ENCODE results near the gene ABHD12.

The ABHD12 gene

GRCh38 chr20:25306991-25307903, 83.4 kb downstream of the ABHD12 start:
- DNase-seq (ENCODE audit: low spot score) = no peak

DNA sequence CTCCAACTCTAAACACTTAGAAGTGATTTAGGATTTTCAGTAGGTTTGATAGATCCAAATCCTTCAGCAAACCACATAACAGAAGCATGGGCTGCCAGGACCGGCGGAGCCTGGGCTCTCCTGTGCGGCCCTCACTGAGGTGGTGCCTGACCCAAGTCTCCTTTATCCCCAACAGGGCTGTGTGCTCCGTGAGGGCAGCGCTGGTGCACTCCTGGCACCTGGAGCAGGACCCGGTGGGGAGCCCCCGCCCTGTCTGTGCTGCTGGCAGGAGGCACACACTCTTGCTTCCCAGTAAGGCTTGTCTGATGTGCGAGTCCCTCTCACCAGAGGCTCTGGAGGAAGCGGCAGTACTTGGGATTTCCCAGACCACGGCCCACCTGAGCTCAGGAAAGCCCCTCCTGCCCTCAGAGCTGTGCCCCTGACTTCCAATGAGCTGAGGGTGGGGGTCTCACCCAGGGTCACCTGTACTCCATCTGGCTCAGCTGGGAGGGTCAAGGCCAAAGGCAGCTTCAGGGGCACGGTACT, 86.5 kb downstream of the ABHD12 start:
- no peak for DNase-seq (ENCODE audit: low spot score)

DNA sequence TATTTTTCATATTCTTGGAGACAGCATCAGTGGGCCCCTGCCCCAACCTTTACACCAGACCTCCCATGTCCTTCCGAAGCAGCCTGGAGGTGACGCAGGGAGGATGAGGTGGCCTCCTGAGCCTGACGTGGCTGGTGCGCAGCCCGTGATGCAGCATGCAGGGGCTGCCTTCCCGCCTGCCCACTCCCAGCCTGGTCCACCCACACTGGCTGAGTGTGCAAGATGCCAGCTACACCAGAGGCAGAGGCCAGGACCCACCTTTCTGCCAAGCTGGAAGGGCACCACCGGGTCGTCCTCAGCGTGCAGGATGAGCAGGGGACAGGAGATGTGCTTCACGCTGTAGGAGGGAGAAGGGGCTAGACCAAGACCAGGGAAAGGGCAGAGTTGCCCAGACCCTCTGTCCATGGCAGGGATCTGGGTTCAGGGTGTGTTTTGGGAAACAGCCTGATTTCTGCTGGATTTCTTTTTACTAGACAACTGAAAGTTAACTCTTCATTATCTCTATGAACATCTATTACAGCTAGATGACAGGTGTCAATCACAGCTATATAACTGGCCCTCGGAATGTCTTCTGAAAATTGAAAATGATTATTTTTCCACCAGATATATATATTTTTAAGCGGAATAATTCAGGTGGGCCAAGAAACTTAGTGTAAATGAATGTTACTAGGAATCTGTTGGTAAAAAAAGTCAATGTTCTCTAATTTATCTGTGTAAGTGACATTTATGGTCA, 87.2 kb downstream of the ABHD12 start:
- DNase-seq (ENCODE audit: low spot score) = no peak

- no peak for DNase-seq (ENCODE audit: low spot score)
Observed at GRCh38 chr20:25302596-25302995, 88.0 kb downstream of the ABHD12 start.

DNA sequence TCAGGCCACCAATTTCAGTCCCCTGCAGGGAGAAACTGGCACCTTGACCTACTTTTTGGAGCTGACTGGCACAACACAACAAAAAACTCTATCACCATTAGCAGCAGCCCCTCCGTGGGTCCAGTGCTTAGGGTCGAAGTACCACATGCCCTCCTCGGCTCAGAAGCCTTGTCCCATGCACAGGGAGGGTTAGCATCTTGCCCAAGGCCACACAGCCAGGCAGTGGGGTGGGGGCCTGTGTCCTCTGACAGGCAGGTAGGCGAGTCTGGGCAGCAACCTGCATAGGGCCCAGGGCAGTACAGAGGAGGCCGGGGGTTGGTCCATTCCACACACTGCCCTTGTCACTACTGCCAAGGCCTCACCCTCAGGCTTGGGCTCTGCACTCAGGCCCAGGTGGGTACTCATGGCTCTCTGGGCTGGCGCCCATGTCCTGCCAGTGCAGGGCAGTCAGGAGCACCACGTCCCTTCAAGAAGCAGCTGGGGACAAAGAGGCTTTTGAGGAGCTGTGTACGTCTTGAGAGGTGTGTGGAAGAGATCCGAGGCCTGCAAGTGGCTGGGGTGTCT, 89.2 kb downstream of the ABHD12 start:
- DNase-seq (ENCODE audit: low spot score) = no peak

- DNase-seq (ENCODE audit: low spot score) = no peak
Observed at GRCh38 chr20:25300496-25301170, 90.0 kb downstream of the ABHD12 start.

DNA sequence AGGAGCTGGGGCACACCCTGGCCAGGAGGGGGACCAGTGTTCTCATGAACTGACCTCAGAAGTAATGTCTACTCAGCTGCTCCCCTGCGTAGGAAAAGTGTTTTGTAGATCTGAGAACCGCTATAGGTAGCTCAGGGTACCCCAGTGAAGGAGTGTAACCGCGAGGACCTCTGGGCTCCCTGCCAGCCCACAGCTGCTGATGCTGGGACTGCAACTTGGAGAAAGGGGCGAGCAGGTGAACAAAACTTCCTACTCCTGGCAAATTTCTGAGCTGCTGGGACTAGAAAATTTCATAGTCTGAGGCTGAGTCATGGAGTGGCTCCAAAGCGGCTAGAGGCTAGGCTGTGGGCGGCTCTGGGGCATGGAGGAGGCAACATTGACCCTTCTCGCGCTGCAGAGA, 90.8 kb downstream of the ABHD12 start:
- DNase-seq (ENCODE audit: low spot score) = no peak

DNA sequence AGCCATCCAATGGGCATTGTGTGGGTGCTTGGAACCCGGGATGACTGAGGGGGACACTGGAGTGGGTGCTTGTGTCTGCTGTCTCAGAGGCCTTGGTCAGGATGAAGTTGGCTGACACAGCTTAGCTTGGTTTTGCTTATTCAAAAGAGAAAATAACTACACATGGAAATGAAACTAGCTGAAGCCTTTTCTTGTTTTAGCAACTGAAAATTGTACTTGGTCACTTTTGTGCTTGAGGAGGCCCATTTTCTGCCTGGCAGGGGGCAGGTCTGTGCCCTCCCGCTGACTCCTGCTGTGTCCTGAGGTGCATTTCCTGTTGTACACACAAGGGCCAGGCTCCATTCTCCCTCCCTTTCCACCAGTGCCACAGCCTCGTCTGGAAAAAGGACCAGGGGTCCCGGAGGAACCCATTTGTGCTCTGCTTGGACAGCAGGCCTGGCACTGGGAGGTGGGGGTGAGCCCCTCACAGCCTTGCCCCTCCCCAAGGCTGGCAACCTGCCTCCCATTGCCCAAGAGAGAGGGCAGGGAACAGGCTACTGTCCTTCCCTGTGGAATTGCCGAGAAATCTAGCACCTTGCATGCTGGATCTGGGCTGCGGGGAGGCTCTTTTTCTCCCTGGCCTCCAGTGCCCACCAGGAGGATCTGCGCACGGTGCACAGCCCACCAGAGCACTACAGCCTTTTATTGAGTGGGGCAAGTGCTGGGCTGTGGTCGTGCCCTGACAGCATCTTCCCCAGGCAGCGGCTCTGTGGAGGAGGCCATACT, 93.3 kb downstream of the ABHD12 start:
- DNase-seq (ENCODE audit: low spot score) = no peak

DNA sequence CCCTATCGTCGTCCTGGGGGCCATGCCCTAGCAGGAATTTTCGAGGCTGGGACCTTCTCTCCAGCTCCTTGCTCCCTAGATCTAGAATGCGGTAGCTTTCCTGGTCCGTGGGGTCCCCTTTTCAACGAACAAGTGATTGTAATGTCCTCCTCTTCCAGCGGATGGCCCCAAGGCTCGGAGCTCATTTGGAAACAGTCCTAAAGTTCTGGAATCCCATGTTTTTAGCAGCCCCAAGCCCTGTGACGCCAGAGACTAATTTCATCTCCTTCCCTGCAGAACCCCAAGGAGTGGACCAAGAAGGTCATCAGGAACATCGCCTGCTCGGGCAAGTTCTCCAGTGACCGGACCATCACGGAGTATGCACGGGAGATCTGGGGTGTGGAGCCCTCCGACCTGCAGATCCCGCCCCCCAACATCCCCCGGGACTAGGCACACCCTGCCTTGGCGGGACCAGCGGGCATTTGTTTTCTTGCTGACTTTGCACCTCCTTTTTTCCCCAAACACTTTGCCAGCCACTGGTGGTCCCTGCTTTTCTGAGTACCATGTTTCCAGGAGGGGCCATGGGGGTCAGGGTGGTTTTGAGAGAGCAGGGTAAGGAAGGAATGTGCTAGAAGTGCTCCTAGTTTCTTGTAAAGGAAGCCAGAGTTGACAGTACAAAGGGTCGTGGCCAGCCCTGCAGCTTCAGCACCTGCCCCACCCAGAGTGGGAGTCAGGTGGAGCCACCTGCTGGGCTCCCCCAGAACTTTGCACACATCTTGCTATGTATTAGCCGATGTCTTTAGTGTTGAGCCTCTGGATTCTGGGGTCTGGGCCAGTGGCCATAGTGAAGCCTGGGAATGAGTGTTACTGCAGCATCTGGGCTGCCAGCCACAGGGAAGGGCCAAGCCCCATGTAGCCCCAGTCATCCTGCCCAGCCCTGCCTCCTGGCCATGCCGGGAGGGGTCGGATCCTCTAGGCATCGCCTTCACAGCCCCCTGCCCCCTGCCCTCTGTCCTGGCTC, 94.2 kb downstream of the ABHD12 start:
- DNase-seq (ENCODE audit: low spot score) = peak; percentile 47

DNA sequence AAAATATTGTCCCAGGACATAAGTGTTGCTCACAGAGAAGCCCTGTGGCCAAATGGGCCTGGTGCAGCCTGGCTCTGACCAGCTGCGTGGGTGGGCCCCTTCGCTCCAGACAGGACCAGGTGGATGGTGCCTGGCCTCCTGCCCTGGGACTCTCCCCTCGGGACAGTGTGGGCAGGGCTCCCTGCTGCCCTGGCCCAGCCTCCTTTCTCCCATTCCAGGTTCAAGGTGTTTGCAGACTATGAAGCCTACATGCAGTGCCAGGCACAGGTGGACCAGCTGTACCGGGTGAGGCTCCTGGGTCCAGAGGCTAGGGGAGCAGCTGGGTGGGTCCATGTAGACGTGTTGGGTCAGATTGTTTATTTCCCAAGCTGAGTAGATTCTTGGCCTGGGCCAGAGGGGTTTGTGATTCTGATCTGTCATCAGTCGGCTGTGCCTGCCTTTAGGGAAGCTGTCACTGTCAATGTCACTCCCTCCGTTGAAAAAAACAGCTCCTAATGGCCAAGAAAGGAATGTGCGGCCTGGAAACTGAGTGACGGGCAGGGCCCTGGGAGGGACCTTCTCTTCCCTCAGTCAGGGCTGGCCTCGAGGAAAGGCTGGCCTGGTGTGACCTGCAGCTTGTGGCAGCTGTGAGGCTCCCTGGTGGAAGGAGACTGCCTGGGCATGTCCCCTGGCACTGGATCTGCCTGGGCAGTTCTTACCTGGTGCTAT, 95.1 kb downstream of the ABHD12 start:
- no peak for DNase-seq (ENCODE audit: low spot score)

DNA sequence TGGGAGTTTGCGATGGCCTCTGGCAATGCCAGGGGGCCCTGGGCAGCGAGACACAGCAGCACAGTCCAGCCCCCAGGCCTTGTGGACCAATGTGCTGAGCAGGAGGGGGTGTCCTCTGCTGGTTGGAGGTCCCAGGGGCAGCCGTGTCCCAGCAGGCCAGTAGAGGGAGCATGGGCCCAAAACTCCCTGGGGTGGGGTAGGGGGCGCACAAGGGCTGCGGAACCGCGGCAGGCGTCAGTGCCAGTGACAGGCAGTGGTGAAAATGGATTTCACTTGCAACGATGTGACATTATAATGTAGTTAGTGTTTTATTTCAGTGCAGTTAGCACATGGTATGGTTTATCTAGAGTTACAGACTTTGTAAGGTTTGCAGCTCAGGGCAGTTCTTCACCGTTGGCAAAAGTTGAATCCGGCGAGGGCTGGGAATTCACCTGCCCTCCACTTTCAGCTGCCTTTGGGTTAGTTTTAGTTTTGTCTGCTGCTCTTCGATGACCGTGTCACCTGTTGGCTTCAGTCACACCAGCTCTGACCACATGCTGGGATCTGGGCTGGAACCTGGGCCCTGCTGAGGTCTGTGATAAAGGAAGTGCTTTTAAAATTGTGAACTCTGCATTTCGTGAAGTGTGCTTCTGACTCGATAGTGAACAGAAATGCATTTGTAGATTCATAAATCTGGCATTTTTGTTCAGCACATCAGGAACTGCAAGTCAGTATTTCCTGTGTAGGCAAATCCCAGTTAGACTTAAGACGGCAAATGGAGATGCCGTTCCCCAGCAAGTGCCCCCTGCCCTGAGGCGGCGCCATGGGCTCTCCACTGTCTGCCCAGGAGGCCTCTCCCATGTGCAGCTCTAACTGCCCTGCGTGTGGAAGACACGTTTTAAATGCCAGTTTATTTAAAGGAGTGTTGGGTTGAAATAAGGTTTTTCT, 95.9 kb downstream of the ABHD12 start:
- DNase-seq (ENCODE audit: low spot score) = peak; percentile 52

- no peak for DNase-seq (ENCODE audit: low spot score)
Observed at GRCh38 chr20:25293910-25294458, 96.7 kb downstream of the ABHD12 start.

GRCh38 chr20:25293507-25293906, 97.1 kb downstream of the ABHD12 start:
- no peak for DNase-seq (ENCODE audit: low spot score)

DNA sequence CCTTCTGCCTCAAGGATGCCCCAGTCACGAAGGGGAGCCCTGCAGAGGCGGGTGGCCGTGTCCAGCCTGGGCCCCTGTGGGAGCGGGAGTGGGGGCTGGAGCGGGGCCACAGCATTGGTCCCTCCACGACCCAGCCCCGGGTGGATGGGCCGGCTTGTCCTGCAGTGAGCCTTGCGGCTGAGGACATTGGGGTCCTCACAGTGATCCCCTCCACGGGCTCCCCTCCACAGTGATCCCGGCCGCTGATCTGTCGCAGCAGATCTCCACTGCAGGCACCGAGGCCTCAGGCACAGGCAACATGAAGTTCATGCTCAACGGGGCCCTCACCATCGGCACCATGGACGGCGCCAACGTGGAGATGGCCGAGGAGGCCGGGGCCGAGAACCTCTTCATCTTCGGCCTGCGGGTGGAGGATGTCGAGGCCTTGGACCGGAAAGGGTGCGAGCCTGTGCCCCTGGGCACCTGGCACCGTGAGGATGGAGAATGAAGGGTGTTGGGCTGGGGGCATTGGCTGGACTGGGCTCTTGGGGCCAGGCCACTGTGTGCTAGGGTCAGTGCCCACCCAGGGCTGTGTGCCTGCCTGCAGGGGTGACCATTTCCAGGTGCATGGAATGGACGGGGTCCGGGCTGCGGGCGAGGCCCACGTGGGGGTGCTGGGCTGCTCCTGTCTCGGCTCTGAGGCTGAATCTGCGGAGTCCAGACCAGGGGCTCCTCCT, 98.3 kb downstream of the ABHD12 start:
- DNase-seq (ENCODE audit: low spot score) = no peak

GRCh38 chr20:25291432-25292133, 99.1 kb downstream of the ABHD12 start:
- no peak for DNase-seq (ENCODE audit: low spot score)

DNA sequence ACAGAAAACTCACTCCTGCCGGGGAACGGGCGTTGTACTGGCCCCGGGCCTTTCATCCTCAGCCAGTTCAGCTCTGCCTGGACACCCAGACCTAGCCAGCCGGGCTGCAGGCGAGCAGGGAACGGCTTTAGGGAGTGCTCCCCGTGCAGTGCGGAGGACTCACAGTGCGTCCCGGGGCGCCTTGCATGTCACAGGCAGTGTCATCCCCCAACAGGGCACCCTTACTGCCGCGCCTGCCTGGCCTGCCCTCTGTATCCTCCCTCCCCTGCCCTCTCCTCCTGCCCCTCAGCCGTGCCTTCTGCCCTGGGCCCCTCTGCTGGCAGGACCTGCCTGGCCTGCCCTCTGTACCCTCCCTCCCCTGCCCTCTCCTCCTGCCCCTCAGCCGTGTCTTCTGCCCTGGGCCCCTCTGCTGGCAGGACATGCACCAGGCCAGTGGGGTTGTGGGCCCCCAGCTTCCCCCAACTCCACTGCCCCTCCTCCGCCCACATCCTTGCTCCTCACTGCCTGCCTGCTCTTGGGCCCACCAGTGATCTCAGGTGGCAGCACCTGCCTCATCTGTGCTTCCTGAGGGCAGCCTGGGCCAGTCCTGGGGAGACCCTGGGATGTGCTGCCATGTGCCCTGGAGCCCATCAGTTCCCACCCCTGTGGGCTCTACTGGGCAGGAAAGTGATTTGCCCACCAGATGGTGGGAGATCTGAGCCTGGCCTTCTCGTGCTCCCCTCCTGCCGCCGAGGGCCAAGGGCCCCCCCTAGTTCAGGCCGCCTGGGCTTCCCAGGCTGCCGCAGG, 99.8 kb downstream of the ABHD12 start:
- no peak for DNase-seq (ENCODE audit: low spot score)
